Measurements from ENCODE around the gene INSYN2A. TPM values are rescaled to one million over a fixed set of nuclear protein-coding genes. Genes with fewer than 3 reads are reported as not detected.

Gene INSYN2A
- total and polyA plus RNA-seq, 2 donors from 2014 or later, result 0.28 TPM; not detected in 1

DNA sequence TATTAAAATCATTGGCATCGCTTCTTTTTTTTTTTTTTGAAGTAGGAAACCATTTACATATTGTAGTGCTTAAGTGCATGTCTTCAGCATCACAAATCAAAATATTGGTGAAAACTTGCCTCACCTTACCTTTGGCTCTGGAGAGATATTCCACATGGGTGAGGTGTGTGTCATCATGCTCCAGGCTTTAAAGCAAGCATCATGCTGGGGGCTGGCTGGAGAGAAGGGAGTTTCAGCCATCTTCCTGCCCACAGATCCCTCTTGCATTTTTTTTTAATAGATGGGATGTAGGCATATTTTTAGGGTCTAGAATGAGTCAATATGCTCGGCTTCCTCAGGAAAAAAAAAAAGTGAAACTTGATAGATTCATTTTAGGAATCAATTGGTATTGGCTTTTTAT is 2.3 kb upstream of the INSYN2A start:
- H3K27ac ChIP-seq (ENCODE audit: low read depth in 2 of 2, low read length in 2 of 2), result no peak overlapping the region
- TF ChIP-seq, protein P1, sequence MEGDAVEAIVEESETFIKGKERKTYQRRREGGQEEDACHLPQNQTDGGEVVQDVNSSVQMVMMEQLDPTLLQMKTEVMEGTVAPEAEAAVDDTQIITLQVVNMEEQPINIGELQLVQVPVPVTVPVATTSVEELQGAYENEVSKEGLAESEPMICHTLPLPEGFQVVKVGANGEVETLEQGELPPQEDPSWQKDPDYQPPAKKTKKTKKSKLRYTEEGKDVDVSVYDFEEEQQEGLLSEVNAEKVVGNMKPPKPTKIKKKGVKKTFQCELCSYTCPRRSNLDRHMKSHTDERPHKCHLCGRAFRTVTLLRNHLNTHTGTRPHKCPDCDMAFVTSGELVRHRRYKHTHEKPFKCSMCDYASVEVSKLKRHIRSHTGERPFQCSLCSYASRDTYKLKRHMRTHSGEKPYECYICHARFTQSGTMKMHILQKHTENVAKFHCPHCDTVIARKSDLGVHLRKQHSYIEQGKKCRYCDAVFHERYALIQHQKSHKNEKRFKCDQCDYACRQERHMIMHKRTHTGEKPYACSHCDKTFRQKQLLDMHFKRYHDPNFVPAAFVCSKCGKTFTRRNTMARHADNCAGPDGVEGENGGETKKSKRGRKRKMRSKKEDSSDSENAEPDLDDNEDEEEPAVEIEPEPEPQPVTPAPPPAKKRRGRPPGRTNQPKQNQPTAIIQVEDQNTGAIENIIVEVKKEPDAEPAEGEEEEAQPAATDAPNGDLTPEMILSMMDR (IDR thresholded peaks at IDR 0.05; ENCODE audit: borderline replicate concordance, extremely low read depth, insufficient read depth), result no peak
- no peak for DNase-seq
- peaks cover 0 to 5% (median 2%) of the 10 kb centered on the region in 3 donors for H3K36me3 ChIP-seq (ENCODE audit: control insufficient read depth in 2 of 3, insufficient read depth in 3 of 3, low read length in 3 of 3)
- intact Hi-C loops (cut with DNase I), result no loop called here
- FAIRE-seq, result no peak
- no peak overlapping the region for H3K9ac ChIP-seq (ENCODE audit: low read length in 3 of 3)
- no peak overlapping the region for H3K4me3 ChIP-seq (ENCODE audit: low read length in 3 of 3)
- no peaks in the 10 kb centered on the region for H3K27me3 ChIP-seq (ENCODE audit: control insufficient read depth, insufficient read depth, low read length)
- no peaks in the 10 kb centered on the region for H3K9me3 ChIP-seq (ENCODE audit: control insufficient read depth in 2 of 3, insufficient read depth in 1 of 3, low read length in 3 of 3)
- peaks cover 0 to 10% (median 0%) of the 10 kb centered on the region in 3 donors for H3K4me1 ChIP-seq (ENCODE audit: control insufficient read depth in 2 of 3, insufficient read depth in 2 of 3, low read depth in 1 of 3, low read length in 3 of 3)

DNA sequence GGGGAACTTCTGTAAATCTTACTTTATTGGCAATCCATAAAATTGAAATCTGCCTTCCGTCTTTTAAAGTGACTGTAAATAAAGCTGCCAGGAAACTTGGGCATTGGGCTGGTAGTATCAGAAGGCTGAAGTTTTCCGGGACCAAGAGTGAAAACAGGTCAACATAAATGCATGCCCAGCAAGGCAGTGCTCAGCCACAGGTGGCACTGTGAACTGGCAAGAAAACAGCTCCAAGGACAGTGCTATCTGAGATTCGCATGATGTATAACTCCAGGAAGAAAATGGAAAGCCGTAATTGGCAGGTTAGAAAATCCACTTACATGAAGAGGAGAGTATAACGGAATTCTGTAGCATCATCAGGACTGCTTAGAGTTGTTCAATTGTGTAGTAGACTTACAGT is 1.9 kb upstream of the INSYN2A start:
- Histone ChIP-seq H3K36me3 (ENCODE audit: control insufficient read depth in 2 of 3, insufficient read depth in 3 of 3, low read length in 3 of 3) (peaks cover 0 to 5% (median 2%) of the 10 kb centered on the region in 3 donors), H3K4me3 (ENCODE audit: low read length in 3 of 3) (no peak overlapping the region), H3K27me3 (ENCODE audit: control insufficient read depth, insufficient read depth, low read length) (no peaks in the 10 kb centered on the region), H3K4me1 (ENCODE audit: control insufficient read depth in 2 of 3, insufficient read depth in 2 of 3, low read depth in 1 of 3, low read length in 3 of 3) (peaks cover 0 to 10% (median 0%) of the 10 kb centered on the region in 3 donors), H3K9ac (ENCODE audit: low read length in 3 of 3) (no peak overlapping the region), H3K27ac (ENCODE audit: low read depth in 2 of 2, low read length in 2 of 2) (no peak overlapping the region), H3K9me3 (ENCODE audit: control insufficient read depth in 2 of 3, insufficient read depth in 1 of 3, low read length in 3 of 3) (no peaks in the 10 kb centered on the region)
- intact Hi-C loops (cut with DNase I), result no loop called here
- DNase-seq, result no peak
- TF ChIP-seq, protein P1 (IDR thresholded peaks at IDR 0.05; ENCODE audit: borderline replicate concordance, extremely low read depth, insufficient read depth), result no peak
- FAIRE-seq, result no peak

DNA sequence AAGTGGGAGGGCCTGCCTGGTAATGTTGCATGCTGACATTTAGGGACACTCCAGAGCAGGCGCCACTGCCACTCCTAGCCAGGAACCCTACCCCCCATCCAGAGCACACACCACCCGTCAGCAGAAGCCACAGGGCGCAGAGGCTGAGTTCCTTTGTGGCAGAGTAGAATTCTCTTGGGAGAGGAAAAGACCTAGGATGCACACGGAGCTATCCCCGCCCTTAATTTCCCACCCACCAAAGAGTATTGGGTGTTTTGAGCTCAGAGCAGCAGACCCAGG is 702 bp upstream of the INSYN2A start:
- Histone ChIP-seq H3K9ac (ENCODE audit: low read length in 3 of 3) (no peak overlapping the region), H3K4me3 (ENCODE audit: low read length in 3 of 3) (peak overlapping the region; percentile 7 to 45 (median 29)), H3K27me3 (ENCODE audit: control insufficient read depth, insufficient read depth, low read length) (no peaks in the 10 kb centered on the region), H3K9me3 (ENCODE audit: control insufficient read depth in 2 of 3, insufficient read depth in 1 of 3, low read length in 3 of 3) (no peaks in the 10 kb centered on the region), H3K27ac (ENCODE audit: low read depth in 2 of 2, low read length in 2 of 2) (peak overlapping the region in 1 of 2 donors; percentile 8), H3K4me1 (ENCODE audit: control insufficient read depth in 2 of 3, insufficient read depth in 2 of 3, low read depth in 1 of 3, low read length in 3 of 3) (peaks cover 0 to 10% (median 0%) of the 10 kb centered on the region in 3 donors), H3K36me3 (ENCODE audit: control insufficient read depth in 2 of 3, insufficient read depth in 3 of 3, low read length in 3 of 3) (peaks cover 0 to 5% (median 2%) of the 10 kb centered on the region in 3 donors)
- intact Hi-C loops (cut with DNase I), result no loop called here
- DNase-seq (no peak), FAIRE-seq (no peak)
- TF ChIP-seq, protein P1 (IDR thresholded peaks at IDR 0.05; ENCODE audit: borderline replicate concordance, extremely low read depth, insufficient read depth), result no peak

All from kidney (tissue), 14 donors.